NCI-H1436 (cell line): Measurements from ENCODE around the gene TFEB.

Source experiments
- DNase-seq: peaks from one replicate; lab custom pipeline; 2025; lab: John Stamatoyannopoulos, UW

TFEB gene

DNA sequence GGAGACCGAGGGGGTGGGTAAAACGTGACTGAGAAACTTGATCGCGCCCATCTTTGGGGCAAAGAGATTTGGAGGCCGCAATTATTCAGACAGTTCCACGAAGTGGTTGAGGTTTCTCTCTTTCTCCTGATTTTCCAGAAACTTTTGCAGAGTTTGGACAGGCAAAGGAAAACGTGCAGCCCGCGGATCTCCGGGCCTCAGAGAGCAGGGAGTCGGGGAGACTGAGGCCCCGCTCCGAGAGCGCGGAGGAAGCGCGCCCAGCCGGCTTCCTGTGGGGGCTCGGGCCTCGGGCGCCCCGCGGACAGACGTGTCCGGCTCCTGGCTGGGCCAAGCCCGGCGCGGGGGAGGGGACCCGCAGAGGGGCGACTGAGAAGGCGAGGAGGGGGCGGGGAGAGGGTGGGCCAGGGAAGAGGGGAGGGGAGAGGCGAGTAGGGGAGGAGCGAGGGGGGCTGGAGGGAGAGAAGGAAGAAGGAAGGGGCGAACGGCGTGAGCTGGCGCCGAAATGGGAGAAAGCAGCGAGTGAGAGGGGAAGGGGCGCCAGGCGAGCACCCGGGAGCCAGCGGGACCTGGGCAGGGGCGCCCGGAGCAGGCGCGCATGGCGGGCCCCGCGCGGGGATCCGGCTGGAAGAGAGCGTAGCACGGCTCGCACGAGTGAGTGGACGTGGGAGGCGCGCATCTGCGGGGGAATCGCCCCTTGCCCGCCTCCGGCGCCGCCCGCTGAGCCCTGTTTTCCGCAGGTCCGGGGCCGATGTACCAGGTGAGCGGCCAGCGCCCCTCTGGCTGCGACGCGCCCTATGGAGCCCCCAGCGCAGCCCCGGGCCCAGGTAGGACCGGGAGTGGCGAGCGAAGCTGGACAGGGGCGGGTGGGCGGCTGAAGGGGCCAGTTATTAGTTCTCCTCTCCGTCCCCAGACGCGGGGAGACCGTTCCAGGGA is 97.1 kb downstream of the TFEB start, which contains the start of gene MDFI:
Gene MDFI (plus strand): TSS at position 467 of the 933 bp plus-strand sequence. CDS start 282 bp downstream, at position 749.
- no peak for DNase-seq

DNA sequence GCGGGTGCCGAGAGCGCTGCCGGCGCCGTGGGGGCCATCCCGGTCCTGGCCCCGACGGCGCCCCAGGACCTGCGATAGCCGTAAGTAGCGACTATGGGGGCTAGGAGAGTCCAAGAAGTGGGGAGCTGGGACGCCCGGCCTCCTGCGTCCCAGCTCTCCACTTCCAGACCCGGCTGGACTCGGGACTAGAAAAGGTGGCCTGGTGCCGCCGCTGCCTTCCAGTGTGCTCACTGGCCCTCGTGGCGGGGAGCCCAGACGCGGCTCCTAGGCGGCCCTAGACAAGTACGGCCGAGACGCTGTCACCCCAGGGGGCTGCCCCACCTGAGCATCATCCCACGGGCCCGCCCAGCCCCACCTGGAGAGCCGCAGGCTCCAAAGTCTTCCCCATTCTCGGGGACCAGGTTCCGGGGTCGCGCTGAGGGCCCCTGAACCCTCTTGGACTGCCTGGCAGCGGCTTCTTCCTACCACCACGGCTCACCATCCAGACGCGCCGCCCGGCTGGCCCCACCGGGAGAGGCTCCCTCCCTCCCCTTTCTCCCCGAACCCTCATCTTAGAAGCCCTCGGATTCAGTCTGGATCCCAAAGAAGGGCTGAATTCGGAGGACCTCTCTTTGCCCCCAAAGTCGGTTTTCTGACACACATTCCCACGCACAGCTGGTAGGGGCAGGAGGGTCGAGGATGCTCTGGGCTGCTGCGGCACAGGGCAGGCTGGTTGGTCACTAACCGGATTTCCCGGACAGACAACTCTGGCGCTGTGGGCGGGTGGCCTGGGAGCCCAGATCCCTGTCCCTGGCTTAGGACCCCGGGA is 98.0 kb downstream of the TFEB start:
- DNase-seq: no peak

GRCh38 chr6:41636833-41637193 is 98.6 kb downstream of the TFEB start:
- DNase-seq: no peak

DNA sequence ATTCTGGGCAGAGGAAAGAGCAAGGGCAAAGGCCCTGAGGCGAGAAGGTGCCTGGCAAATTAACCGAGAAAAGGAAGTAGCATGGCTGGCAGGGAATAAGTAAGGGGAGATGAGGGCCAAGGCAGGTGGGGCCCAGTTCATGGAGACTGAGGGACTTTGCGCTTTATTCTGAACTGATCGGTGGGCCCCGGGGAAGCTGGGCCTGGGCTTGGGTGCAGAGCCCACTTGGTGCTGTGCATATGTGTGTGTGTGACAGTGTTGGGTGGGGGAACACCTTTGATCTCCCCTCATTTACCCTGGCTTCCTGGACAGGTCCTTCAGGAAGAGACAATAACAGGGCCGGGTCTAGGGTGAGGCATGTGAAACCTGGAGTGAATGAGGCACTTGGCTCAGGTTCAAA is 100.0 kb downstream of the TFEB start:
- no peak for DNase-seq

- no peak for DNase-seq
These were observed 100.8 kb downstream of the TFEB start for GRCh38 chr6:41634657-41635056.
